ENCODE results near the gene MEX3D.

MEX3D gene

GRCh38 chr19:1593501-1593772 is 25.3 kb upstream of the MEX3D start:
- no peak for DNase-seq (ENCODE audit: low read depth)

- peak; percentile 65 for DNase-seq (ENCODE audit: low read depth)
Observed at GRCh38 chr19:1592755-1593500, 24.8 kb upstream of the MEX3D start, which contains the start of gene MBD3. MBD3 (minus strand) TSS chr19:1592865; CDS start chr19:1592631, 234 bp downstream.

- DNase-seq (ENCODE audit: low read depth): peak; percentile 64
Observed at GRCh38 chr19:1592024-1592754, 24.1 kb upstream of the MEX3D start.

GRCh38 chr19:1591421-1592023 is 23.4 kb upstream of the MEX3D start:
- no peak for DNase-seq (ENCODE audit: low read depth)

GRCh38 chr19:1590641-1591397 is 22.7 kb upstream of the MEX3D start:
- no peak for DNase-seq (ENCODE audit: low read depth)

GRCh38 chr19:1587872-1588271 is 19.7 kb upstream of the MEX3D start:
- no peak for DNase-seq (ENCODE audit: low read depth)

- DNase-seq (ENCODE audit: low read depth): no peak
Observed at GRCh38 chr19:1585243-1585580, 17.1 kb upstream of the MEX3D start.

GRCh38 chr19:1584500-1585242 is 16.5 kb upstream of the MEX3D start:
- no peak for DNase-seq (ENCODE audit: low read depth)

GRCh38 chr19:1582201-1582600 is 14.1 kb upstream of the MEX3D start:
- no peak for DNase-seq (ENCODE audit: low read depth)

- no peak for DNase-seq (ENCODE audit: low read depth)
Observed at GRCh38 chr19:1580957-1581356, 12.8 kb upstream of the MEX3D start.

- no peak for DNase-seq (ENCODE audit: low read depth)
Observed at GRCh38 chr19:1580382-1580781, 12.3 kb upstream of the MEX3D start.

GRCh38 chr19:1579222-1579621 is 11.1 kb upstream of the MEX3D start:
- no peak for DNase-seq (ENCODE audit: low read depth)

- no peak for DNase-seq (ENCODE audit: low read depth)
Observed at GRCh38 chr19:1577929-1578618, 9.9 kb upstream of the MEX3D start.

- DNase-seq (ENCODE audit: low read depth): no peak
Observed at GRCh38 chr19:1577090-1577928, 9.2 kb upstream of the MEX3D start.

- no peak for DNase-seq (ENCODE audit: low read depth)
Observed at GRCh38 chr19:1576242-1577089, 8.3 kb upstream of the MEX3D start.

- DNase-seq (ENCODE audit: low read depth): no peak
Observed at GRCh38 chr19:1575323-1576241, 7.5 kb upstream of the MEX3D start.

- DNase-seq (ENCODE audit: low read depth): no peak
Observed at GRCh38 chr19:1574354-1575136, 6.4 kb upstream of the MEX3D start.

GRCh38 chr19:1572795-1573194 is 4.7 kb upstream of the MEX3D start:
- DNase-seq (ENCODE audit: low read depth): no peak
